Measurements from ENCODE around the gene MMP23B.
"Not testable (repeated sequence)": the region's sequence is repeated elsewhere in the genome, so short reads cannot be mapped to it uniquely, and the experiment has no call there.

DNA sequence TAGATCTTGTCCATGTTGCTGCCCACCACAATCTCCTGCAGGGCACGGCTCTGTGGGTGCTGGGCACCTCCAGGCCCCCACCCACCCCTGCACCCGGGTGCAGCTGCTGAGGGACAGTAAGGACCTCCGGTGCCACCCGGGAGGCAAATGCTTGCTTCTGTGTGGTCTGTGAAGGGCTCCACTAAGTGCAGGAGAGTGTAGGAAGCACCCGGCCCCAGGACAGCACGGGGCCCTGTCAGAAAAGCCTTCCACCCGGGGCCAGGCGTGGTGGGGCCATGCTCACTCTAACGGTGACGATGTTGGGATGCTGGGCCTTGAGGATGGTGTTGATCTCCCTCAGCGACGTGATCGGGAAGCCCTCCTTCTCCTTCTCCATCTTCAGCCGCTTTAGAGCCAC is 5.5 kb downstream of the MMP23B start:
- TF ChIP-seq, protein P1, sequence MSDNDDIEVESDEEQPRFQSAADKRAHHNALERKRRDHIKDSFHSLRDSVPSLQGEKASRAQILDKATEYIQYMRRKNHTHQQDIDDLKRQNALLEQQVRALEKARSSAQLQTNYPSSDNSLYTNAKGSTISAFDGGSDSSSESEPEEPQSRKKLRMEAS (IDR thresholded peaks at IDR 0.05), result not testable (repeated sequence)
- not testable (repeated sequence) for TF ChIP-seq SRF (IDR thresholded peaks at IDR 0.05; ENCODE audit: low read depth, low read length); JUND (IDR thresholded peaks at IDR 0.05; ENCODE audit: low read length); RAD21 (IDR thresholded peaks at IDR 0.05 in 1 of 2, conservative IDR thresholded peaks at IDR 0.05 in 1 of 2; ENCODE audit: low read depth in 2 of 2, low read length in 2 of 2); POLR2A (IDR thresholded peaks at IDR 0.05; ENCODE audit: control extremely low read depth in 1 of 2, low read depth in 2 of 2, low read length in 2 of 2); RFX5 (IDR thresholded peaks at IDR 0.05; ENCODE audit: borderline replicate concordance, low read depth, low read length); ZNF274 (IDR thresholded peaks at IDR 0.05; ENCODE audit: borderline replicate concordance, extremely low read depth, low read length); EP300 (IDR thresholded peaks at IDR 0.05; ENCODE audit: borderline replicate concordance in 1 of 2, low read depth in 2 of 2, low read length in 2 of 2); MAFK (IDR thresholded peaks at IDR 0.05; ENCODE audit: low read depth, low read length)
- TF ChIP-seq, protein P2, sequence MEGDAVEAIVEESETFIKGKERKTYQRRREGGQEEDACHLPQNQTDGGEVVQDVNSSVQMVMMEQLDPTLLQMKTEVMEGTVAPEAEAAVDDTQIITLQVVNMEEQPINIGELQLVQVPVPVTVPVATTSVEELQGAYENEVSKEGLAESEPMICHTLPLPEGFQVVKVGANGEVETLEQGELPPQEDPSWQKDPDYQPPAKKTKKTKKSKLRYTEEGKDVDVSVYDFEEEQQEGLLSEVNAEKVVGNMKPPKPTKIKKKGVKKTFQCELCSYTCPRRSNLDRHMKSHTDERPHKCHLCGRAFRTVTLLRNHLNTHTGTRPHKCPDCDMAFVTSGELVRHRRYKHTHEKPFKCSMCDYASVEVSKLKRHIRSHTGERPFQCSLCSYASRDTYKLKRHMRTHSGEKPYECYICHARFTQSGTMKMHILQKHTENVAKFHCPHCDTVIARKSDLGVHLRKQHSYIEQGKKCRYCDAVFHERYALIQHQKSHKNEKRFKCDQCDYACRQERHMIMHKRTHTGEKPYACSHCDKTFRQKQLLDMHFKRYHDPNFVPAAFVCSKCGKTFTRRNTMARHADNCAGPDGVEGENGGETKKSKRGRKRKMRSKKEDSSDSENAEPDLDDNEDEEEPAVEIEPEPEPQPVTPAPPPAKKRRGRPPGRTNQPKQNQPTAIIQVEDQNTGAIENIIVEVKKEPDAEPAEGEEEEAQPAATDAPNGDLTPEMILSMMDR (IDR thresholded peaks at IDR 0.05; ENCODE audit: control extremely low read depth in 1 of 3, insufficient read depth in 1 of 3, low read depth in 1 of 3, low read length in 3 of 3), result not testable (repeated sequence)
